NCI-H1694 (cell line): ENCODE data around the gene CCDC59.
"Not testable (repeated sequence)": the region's sequence is repeated elsewhere in the genome, so short reads cannot be mapped to it uniquely, and the experiment has no call there.

Experiments used
- DNase-seq: peaks from one replicate; lab custom pipeline; 2025; lab: John Stamatoyannopoulos, UW

CCDC59 gene, protein sequence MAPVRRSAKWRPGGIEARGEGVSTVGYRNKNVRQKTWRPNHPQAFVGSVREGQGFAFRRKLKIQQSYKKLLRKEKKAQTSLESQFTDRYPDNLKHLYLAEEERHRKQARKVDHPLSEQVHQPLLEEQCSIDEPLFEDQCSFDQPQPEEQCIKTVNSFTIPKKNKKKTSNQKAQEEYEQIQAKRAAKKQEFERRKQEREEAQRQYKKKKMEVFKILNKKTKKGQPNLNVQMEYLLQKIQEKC

DNA sequence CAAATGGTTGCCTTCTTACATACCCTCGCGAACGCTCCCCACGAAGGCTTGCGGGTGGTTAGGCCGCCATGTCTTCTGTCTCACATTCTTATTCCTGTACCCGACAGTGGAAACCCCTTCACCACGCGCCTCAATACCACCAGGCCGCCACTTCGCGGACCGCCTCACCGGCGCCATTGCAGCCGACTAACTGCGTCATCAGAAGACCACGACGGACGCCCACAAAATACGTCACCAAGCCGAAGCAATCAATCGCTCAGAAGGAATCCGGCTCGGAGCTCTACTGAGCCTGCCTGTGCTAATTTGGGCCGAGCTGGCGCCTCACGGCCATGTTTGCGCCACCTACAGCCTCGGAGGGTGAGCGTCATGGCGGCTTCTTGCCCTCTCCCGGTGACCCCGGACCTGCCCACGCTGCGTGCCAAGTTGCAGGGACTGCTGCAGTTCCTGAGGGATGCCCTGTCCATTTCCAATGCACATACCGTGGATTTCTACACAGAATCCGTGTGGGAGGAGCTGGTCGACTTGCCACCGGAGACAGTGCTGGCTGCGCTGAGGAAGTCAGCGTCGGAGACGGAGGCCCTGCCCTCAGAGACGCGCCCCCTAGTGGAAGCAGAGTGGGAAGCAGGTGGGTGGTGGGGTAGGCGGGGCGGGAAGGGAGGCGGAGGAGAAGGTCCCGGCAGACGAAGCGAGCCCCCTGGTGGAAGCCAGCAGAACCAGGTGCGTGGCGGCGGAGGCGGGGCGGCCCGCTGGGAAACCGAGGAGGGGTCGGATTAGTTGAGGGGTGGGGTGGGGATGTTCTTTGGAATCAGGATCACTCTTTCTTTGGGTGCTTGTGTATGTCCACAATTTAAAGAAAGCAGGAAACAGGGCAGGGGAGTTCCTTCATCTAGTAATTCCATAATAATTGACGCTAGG lies at the start of gene CCDC59, which contains the start of gene METTL25:
Gene CCDC59, minus strand, starts transcription at position 188 of the 915 bp plus-strand sequence. Its CDS starts 11 bp downstream, at position 177.
Gene METTL25, plus strand, starts transcription at position 330 of the 915 bp plus-strand sequence. Its CDS starts 37 bp downstream, at position 367.
- peak; percentile 86 for DNase-seq

DNA sequence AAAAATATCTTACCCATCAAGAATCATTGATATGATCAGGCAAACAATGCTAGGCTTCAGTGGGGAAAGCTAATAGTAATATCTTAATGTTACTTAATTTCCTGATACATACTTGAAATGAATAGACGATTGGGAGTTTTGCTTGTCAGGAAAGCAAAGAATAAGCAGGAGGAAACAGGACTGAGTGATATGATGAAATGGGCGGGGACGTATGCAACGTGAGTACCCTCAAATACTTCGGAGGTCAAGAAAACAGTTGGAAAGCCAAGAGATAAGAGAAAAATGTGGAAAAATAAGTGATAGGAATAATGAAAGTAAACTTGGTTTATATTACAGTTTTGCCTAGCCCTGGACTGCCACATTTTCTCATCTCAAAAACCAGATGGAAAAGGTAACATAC lies 49.3 kb upstream of the CCDC59 start:
- no peak for DNase-seq

DNA sequence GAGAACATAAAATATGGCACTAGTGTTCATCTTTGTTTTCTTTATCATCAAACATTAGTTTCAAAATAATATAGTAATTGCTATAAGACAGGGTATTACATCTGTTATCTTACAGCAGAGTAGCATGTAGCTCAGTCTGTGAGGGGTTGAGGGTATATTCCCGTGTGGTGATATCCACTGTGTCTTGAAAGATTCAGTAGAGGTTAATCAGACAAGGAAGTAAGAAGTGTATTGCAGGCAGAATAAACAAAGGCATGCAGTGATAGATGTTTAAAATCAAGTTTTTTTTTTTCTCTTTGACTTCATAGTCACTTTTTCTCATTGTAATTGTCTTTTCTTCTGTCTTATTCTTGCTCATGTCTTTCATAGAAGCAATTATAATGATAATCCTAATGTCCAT lies 48.5 kb upstream of the CCDC59 start:
- no peak for DNase-seq

DNA sequence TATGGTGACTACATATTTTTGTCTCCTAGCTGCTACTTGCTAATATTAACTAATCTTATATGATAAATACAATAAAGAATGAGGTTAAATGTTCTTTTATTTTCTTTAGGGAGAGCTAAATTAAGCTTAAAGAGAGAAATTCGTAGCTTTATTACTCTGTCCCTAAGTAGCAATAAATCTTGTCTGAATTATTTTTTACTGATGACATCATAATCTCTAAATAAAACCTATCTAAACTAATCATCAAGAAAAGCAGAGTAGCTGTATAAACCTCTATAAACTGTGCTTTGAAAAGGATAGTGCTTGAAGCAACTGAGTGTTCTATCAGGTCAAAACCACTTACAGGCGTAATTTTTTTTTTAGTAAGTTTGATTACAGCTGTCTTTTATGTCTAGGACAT lies 42.6 kb upstream of the CCDC59 start:
- DNase-seq, result no peak

DNA sequence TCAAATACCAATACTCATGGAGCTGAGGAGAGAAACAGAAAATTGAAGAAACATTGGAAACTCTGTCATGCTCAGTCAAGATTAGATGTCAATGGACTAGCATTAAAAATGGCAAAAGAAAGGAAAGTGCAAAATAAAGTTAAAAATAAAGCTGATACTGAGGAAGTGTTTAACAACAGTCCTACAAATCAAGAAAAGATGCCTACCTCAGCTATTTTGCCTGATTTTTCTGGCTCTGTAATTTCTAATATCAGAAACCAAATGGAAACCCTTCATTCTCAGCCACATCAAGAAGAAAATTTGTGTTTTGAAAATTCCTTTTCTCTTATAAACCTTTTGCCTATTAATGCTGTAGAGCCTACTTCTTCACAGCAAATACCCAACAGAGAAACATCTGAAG lies 40.7 kb upstream of the CCDC59 start:
- DNase-seq, result no peak

DNA sequence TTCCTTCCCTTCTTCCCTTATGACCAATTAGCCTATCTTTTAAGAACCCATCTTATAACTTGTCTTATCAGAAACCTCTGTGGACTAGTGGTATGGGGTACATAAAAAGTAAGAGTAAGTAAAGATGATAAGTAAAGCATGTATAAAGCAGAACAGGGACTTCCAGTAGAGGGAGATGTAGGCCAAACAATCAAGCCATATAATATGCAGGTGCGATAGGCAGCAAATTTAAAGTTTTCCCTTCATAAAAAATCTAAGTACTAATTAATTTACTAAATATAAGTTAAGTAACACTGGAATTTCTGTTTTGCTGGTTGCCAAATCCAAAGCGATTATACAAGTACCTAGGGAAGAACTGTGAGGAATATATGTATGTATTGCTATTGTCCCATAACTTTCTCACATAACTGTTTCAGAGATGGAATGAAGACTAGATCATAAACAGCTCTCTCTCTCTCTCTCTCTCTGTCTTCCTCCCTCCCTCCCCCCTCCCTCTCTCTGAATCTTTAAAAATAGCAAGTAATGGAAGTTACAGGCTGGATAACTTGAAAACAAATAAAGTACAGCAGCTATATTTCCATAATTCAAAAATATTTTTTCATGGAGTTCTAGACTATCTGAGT lies 25.9 kb upstream of the CCDC59 start:
- peak; percentile 7 for DNase-seq

DNA sequence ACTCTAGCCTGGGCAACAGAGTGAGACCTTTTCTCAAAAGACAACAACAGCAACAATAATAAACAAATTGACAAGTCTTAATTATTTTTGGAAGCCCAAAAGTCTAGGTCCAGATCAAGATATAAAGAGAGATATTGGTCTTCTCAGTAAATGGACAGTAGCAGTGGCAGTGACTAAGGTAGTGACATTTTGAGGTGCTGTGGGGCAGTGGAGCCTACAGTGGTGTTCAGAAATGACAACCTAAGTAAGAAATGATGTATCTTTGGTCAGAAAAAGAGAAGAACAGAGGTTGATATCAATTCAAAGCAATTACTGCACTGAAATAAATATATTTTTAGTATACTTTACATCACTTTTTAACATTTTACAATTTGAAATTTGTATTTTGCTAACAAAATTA lies 20.8 kb upstream of the CCDC59 start:
- no peak for DNase-seq

DNA sequence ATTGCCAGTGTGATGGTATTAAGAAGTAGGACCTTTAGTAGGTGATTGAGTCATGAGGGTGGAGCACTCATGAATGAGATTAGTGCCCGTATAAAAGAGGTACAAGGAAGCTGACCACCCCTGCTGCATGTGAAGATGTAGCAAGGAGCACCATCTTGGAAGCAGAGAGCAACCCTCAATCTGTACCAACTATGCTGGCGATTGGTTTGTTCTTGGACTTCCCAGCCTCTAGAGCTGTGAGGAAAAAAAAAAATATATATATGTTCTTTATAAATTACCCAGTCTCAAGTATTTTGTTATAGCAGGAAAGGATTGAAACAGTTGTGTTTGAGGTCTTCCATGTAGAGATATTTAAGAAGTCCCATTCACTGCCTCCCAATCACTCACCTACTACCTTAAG lies 17.0 kb upstream of the CCDC59 start:
- DNase-seq, result no peak

DNA sequence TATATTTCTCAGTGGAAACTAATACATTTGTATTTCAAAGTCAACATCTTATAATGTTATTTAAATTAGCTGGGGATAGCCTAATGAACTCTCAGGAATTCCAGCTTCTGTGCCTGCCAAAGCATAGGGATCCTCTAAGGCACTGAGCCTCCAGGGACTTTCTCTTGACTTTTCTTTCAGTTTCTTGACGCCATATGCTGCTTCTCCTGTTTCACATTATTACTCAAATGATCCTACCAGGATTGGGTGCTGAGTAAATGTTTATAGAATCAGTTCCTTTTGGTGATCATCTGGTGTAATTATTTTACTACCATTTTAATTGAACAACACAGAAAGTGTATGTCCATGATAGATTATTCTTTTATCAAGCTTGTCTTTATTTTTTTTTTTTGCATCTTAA lies 8.0 kb upstream of the CCDC59 start:
- DNase-seq, result no peak

DNA sequence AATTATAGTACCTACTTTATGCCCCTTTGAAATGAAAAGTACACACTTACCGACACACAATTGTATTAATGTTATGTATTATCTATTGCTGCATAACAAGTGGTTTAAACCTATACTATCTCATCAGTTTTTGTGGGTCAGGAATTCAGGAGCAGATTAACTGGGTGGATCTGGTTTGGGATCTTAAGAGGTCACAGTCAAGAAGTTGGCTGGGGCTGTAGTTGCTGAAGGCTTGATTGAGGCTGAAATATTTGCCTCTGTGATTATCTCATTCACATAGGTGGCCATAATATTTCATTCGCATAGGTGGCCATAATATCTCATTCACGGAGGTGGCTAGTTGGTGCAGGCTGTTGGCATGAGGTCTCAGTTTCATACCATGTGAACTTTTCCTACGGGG lies 5.8 kb upstream of the CCDC59 start:
- DNase-seq, result no peak

DNA sequence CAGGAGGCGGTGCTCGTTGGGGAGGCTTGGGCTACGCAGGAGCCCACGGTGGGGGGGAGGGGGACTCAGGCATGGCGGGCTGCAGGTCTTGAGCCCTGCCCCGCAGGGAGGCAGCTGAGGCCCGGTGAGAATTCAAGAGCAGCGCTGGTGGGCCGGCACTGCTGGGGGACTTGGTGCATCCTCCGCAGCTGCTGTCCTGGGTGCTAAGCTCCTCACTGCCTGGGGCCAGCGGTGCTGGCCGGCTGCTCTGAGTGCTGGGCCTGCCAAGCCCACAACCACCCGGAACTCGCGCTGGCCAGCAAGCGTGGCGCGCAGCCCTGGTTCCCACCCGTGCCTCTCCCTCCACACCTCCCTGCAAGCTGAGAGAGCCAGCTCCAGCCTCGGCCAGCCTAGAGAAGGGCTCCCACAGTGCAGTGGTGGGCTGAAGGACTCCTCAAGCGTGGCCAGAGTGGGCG lies 3.3 kb upstream of the CCDC59 start:
- no peak for DNase-seq

DNA sequence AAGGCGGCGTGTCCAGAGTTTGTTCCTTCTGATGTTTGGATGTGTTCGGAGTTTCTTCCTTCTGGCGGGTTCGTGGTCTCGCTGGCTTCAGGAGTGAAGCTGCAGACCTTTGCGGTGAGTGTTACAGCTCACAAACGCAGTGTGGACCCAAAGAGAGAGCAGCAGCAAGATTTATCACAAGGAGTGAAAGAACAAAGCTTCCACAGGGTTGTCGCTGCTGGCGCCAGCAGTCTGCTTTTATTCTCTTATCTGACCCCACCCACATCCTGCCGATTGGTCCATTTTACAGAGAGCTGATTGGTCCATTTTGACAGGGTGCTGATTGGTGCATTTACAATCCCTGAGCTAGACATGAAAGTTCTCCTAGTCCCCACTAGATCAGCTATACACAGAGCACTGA lies 2.6 kb upstream of the CCDC59 start:
- DNase-seq, result not testable (repeated sequence)

DNA sequence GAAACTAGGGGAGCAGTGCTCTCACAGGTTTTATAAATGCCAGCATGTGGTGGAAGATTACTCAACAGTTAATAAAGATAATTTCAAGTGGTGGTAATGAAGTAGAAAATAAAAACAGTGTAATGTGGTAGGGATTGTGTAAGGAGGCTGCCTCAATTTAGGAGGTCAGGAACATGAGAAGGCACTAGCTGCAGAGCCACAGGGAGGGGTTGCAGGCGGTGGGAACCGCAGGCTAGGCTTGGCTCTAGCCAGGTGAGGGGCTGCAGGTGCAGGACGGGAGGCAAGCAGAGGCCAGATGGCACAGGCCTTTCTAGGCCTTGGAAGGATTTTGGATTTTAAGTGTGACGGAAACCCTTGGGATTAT lies 910 bp upstream of the CCDC59 start:
- DNase-seq, result no peak

DNA sequence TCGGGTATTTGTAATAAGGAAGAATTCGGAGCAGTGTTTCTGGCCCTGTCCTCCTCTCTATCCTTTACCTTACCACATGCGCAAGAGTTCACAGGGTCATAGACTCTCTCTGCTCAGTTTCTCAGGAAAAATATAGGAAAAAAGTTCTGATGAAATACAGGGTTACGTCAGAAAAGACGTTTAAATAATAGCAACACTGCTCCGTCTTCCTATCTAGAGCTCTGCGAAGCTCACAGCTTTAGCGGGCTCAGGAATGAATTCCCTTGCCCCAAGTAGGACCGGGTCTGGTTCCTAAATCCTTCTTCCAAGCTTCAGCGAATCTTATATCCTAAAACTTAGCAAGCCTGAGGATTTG lies 365 bp downstream of the CCDC59 start:
- no peak for DNase-seq

DNA sequence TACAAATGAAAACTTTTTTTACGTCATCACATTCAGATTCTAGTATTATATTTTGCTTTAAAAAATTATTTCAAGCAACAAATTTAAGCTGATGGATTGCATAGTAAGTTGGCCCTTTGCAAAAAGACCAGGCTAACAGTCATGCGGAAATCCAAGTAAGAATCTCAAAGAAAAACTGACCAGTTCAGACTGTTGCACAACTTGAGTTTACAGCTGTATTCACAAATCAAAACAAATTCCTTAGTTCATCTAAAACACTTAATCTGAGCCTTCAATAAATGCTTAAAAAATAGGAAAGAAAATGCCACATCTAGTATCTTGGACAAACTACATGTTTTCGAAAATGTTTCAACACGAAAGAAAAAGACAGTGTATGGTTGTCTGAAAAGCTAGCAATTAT lies 847 bp downstream of the CCDC59 start:
- DNase-seq, result no peak

DNA sequence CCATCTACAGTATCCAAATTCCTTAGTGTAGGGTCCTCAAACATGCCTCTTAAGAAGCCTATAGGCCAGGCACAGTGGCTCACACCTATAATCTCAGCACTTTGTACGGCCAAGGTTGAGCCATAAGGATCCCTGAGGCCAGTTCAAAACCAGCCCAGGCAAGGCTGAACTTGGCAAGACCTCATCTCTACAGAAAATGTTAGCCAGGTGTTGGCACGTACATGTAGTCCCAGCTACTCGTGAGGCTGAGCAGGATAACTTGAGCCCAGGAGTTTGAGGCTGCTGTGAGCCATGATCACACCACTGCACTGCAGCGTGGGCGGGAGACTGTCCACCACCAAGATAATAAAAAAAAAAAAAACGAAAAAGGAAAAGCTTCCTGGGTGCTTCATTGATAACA lies 6.8 kb downstream of the CCDC59 start:
- DNase-seq, result no peak

DNA sequence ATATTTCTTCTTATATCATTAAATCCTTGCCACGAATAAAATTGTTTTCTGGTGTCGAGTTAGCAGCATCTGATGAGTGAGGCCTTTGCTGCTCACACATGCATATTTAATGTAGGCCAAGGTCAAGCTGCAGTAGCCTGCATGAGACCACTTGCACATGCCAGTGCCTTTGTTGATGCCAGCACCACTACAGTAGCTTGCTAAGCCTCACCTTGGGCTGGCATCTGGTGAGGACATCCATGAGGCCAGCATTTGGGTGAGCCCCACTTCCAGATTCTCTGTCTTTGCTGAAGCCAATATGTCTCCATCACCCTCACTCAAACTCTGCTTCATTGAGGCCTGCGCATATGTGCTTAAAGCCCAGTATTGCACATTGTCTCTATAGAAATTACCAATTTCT lies 8.0 kb downstream of the CCDC59 start:
- no peak for DNase-seq

DNA sequence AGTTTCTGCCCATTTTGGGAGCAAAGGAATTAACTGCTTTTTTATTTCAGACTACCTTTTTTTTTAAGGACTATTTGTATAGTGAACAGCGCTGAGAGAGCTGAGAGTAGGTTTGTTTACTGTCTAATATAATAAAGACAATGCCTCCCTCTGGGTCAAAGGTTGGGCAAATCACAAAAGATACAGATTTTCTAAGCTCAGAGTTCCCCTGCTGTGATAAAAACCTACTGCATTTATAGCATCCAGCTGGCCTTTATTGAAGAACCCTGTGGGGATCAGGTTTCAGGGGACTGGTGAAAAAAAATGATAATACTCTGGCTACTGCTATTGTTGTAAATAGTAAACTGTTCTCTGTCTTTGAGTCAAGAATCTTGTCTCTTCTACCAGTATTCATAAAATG lies 28.7 kb downstream of the CCDC59 start:
- no peak for DNase-seq

DNA sequence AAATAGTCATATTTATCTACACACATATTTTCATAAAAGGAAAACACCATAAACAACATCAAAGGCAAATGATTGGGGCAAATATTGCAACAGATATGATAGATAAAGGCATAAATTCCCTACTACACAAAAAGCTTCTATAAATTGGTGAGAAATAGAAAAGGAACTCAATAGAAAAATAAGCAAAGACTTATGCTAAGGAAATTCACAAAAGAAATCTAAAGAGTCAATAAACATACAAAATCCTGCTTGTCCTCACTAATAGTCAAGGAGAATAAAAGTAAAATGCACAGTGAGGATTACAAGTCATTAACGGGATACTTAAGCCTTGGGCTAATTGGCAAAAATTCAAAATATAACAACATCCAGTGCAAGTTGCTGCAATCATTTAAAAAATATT lies 30.3 kb downstream of the CCDC59 start:
- no peak for DNase-seq

DNA sequence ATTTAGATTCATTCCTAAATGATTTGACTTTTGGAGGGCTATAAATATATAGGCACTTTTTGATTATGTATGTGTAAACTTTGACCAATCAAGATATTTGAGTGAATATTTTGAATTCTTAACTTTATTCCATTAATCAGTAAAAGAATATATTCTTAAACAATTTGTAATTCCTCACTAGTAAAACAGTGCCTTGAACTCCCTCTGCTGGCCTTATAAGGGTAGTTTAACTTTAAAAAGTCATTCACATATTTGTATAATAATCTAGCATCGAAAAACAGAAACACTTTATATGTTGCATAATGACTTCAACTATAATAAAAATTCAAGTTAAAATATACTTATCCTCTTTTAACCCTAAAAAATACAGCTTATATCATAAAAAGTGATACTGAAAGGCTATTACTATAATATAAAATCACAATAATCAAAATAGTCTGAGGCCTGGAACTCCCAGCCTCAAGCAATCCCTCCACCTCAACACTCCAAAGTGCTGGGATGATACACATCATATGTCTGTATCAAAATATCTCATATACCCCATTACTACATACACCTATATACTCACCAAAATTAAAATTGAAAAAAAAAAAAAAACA lies 31.2 kb downstream of the CCDC59 start:
- peak; percentile 27 for DNase-seq

DNA sequence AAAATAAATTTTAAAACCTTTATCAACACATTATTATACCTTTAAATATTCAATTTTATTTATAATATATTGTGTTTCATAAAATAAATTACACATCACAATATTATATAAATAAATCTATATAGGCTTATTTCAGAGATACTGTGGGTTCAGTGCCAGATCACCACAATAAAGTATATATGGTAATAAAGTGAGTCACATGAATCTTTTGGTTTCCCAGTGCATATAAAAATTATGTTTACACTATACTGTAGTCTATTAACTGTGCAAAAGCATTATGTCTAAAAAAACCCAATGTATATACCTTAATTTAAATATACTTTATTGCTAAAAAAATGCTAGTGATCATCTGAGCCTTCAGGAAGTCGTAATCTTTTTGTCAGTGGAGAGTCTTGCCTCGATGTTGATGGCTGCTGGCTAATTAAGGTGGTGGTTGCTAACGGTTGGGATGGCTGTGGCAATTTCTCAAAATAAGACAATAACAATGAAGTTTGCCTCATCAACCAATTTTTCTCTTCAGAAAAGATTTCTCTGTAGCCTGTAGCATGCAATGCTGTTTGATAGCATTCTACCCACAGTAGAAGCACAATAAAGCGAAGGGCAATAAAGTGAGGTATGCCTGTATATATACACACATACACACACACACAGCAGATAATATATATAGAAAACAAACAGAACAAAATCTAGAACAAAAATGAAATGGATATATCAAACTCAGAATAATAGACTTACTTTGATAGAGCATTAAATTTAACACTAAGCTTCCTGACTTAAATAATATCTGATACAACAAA lies 32.4 kb downstream of the CCDC59 start:
- no peak for DNase-seq

DNA sequence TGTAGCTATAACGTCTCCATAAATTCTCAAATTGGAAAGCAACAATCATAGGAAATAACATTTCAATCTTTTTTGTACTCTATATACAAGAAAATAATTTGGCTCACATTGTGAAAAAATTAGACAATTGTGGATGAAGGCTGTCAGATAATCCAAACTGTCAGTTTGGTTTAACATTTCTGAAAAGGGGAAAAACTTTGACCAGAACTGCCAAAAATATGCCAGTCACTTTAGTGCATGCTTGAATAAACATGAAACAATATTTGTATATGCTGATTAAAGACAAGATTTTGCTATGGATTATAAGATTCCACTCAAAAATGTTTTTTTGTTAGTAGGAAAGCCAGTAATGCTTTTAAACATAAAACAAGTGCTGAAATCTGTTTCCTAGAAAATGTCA lies 38.9 kb downstream of the CCDC59 start:
- DNase-seq, result no peak
